A549 (cell line): ENCODE results near the gene SPNS2. TPM values are rescaled to one million over a fixed set of nuclear protein-coding genes. Genes with fewer than 3 reads are reported as not detected.

Experiments used
- ATAC-seq, 2 experiments: fragments of 200-7000 bp in 1 of 2; fragments of >200 bp in 1 of 2; cut with Nextera tagmentation in 1 of 2; cut with Tn5 transposase in 1 of 2; 3 replicates each; pipeline versions ENCODE4 v1.8.0 to v1.9.1; 2018 to 2020; ENCODE audit warnings: mild to moderate bottlenecking in 1 of 2, moderate library complexity in 1 of 2
- CTCF ChIA-PET: fragments of 300-600 bp; sonication (Branson Sonifier 250); formaldehyde crosslinking; extraction: SDS; loops from one replicate; lab custom pipeline; 2021; ENCODE audit warnings: antibody characterized with exemption, inconsistent platforms; lab: Yijun Ruan, JAX
- POLR2A ChIA-PET: fragments of 350-600 bp; formaldehyde crosslinking; extraction: SDS; loops from one replicate; lab custom pipeline; 2021; ENCODE audit warnings: antibody characterized with exemption, inconsistent platforms; lab: Yijun Ruan, JAX
- DNase-seq, 2 experiments: peaks; one replicate each; pipeline versions ENCODE4 v3.0.0 to v3.0.0-alpha.2; 2011 to 2016; ENCODE audit warnings: low read depth in 1 of 2, low spot score in 1 of 2
- FAIRE-seq: peaks from 2 replicates; lab custom pipeline; 2011; peaks lifted over from hg19 to GRCh38; lab: Jason Lieb, UNC
- H3K27ac ChIP-seq, 2 experiments: fragments of >200 bp; sonication (Bioruptor Twin); formaldehyde crosslinking; 3 replicates each; pipeline ENCODE4 v1.5.1; 2016 to 2017
- H3K4me1 ChIP-seq: fragments of >200 bp; sonication (Bioruptor Twin); formaldehyde crosslinking; 3 replicates; pipeline ENCODE4 v1.6.1; 2016
- H3K4me2 ChIP-seq: fragments of >200 bp; sonication (Bioruptor Twin); formaldehyde crosslinking; 3 replicates; pipeline ENCODE4 v1.6.1; 2016
- H3K4me3 ChIP-seq: fragments of >200 bp; sonication (Bioruptor Twin); formaldehyde crosslinking; 3 replicates; pipeline ENCODE4 v1.5.1; 2016
- H3K9me3 ChIP-seq: fragments of >200 bp; sonication (Bioruptor Twin); formaldehyde crosslinking; 3 replicates; pipeline ENCODE4 v1.6.1; 2016
- CBX2 ChIP-seq: fragments of 200-600 bp; sonication (generic); IDR thresholded peaks from 2 replicates; pipeline ENCODE4 v1.6.1; 2016; ENCODE audit warnings: low read depth, mild to moderate bottlenecking, borderline replicate concordance
- CHD2 ChIP-seq: fragments of 150-350 bp; IDR thresholded peaks from 2 replicates; pipeline ENCODE4 v1.6.1; 2014; ENCODE audit warnings: low read length; ENCODE audit not compliant: partially characterized antibody
- CHD4 ChIP-seq: fragments of 200-600 bp; sonication (generic); IDR thresholded peaks from 2 replicates; pipeline ENCODE4 v1.6.1; 2016; ENCODE audit warnings: antibody characterized with exemption, mild to moderate bottlenecking, borderline replicate concordance
- EHF ChIP-seq: fragments of 250-450 bp; sonication (Bioruptor Pico); IDR thresholded peaks from 2 replicates; pipeline ENCODE4 v1.5.0; 2020; ENCODE audit warnings: mild to moderate bottlenecking
- EP300 ChIP-seq, 2 experiments: fragments of >200 bp; sonication (Bioruptor Twin); formaldehyde crosslinking; IDR thresholded peaks; 2 replicates in 1 of 2; 3 replicates in 1 of 2; pipeline ENCODE4 v1.6.1; 2016 to 2017
- HOXB13 ChIP-seq: fragments of 250-450 bp; sonication (Bioruptor Pico); IDR thresholded peaks from 2 replicates; pipeline ENCODE4 v1.5.0; 2020; ENCODE audit warnings: low read depth, mild to moderate bottlenecking, moderate library complexity
- JUNB ChIP-seq: fragments of >200 bp; sonication (Bioruptor Twin); formaldehyde crosslinking; IDR thresholded peaks from 2 replicates; pipeline ENCODE4 v1.6.1; 2016
- KDM1A ChIP-seq: fragments of 200-600 bp; sonication (generic); IDR thresholded peaks from 2 replicates; pipeline ENCODE4 v1.6.1; 2016; ENCODE audit warnings: low read depth, mild to moderate bottlenecking
- KDM5A ChIP-seq: fragments of 200-600 bp; sonication (generic); IDR thresholded peaks from 2 replicates; pipeline ENCODE4 v1.6.1; 2016; ENCODE audit warnings: antibody characterized with exemption, mild to moderate bottlenecking
- NPAS2 ChIP-seq: fragments of 250-450 bp; sonication (Bioruptor Pico); IDR thresholded peaks from 2 replicates; pipeline ENCODE4 v1.8.0; 2022; ENCODE audit warnings: mild to moderate bottlenecking, moderate library complexity, borderline replicate concordance
- RFX5 ChIP-seq: fragments of 450-650 bp; IDR thresholded peaks from 2 replicates; pipeline ENCODE4 v1.7.1; 2014; ENCODE audit warnings: antibody characterized with exemption, mild to moderate bottlenecking, moderate library complexity
- SREBF2 ChIP-seq: fragments of 450-650 bp; IDR thresholded peaks from 2 replicates; pipeline ENCODE4 v1.6.1; 2014; ENCODE audit warnings: mild to moderate bottlenecking, moderate library complexity
- ZC3H11A ChIP-seq: fragments of 450-650 bp; IDR thresholded peaks from 2 replicates; pipeline ENCODE4 v1.6.1; 2014; ENCODE audit warnings: antibody characterized with exemption, mild to moderate bottlenecking
- WGBS: methylation state at CpG from one replicate; pipeline ENCODE4 v1.1.6; 2017; ENCODE audit errors: missing lambda C conversion rate; 5-methylcytosine and 5-hydroxymethylcytosine counted together
- polyA plus RNA-seq, 4 experiments: library from polyadenylated mRNA; depleted of rRNA in 3 of 4; stranded (reverse); fragments of >200 nt; fragmentation: RNase III in 1 of 4; extraction: RNeasy Plus Mini Kit Qiagen cat#74134 plus additional on column Dnase treatment in 1 of 4; gene quantifications; 2 replicates in 3 of 4; 3 replicates in 1 of 4; pipeline ENCODE4 v1.2.3, GENCODE V29; 2011 to 2017
- TF ChIP-seq, protein P1 (sequence below): fragments of 250-450 bp; sonication (Bioruptor Pico); IDR thresholded peaks from 2 replicates; pipeline ENCODE4 v1.5.0; 2021; ENCODE audit warnings: mild to moderate bottlenecking, moderate library complexity, borderline replicate concordance
- TF ChIP-seq, protein P2 (sequence below): fragments of 450-650 bp; IDR thresholded peaks from 2 replicates; pipeline ENCODE4 v1.6.1; 2014; ENCODE audit warnings: antibody characterized with exemption
- TF ChIP-seq, protein P3 (sequence below): IDR thresholded peaks from 2 replicates; pipeline ENCODE4 v1.6.1; 2012; ENCODE audit warnings: low read depth, borderline replicate concordance
- TF ChIP-seq, protein P4 (sequence below): fragments of 200-600 bp; sonication (generic); IDR thresholded peaks from 2 replicates; pipeline ENCODE4 v1.6.1; 2016; ENCODE audit warnings: antibody characterized with exemption, mild to moderate bottlenecking, moderate library complexity
- TF ChIP-seq, protein P5 (sequence below): fragments of 250-450 bp; sonication (Bioruptor Pico); IDR thresholded peaks from 2 replicates; pipeline ENCODE4 v1.5.0; 2020; ENCODE audit warnings: low read depth, mild to moderate bottlenecking, moderate library complexity

SPNS2 gene
- polyA plus RNA-seq, 2 of the 4 experiments (the other 2 are of a cell fraction), result 0.27 to 0.46 TPM

DNA sequence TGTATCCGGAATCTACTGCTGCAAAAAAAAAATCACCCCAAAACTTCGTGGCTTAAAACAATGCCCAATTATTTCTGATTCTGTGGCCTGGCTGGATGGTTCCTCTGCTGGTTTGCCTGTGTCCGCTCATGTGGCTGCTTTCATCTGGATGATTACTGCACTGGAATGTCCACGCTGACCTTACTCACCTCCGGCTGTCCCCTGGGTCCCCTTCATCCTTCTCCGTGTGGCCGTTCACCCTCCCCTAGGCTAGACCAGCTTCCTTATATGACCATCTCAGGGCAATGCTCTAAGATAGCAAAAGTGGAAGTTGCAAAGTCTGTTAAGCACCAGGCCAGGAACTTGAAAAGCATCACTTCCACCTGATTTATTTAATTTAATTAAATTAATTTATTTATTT is 31.4 kb upstream of the SPNS2 start:
- no peak overlapping the region for H3K4me2 ChIP-seq
- no peaks in the 10 kb centered on the region for H3K9me3 ChIP-seq
- ChIA-PET CTCF (interaction anchor here (2.0 kb wide), 1 partner anchor 46 kb away, joined by 6 read pairs; no protein-coding TSS in a partner anchor), POLR2A (no interaction called here)
- no peak for TF ChIP-seq CHD4
- TF ChIP-seq EP300 (IDR thresholded peaks at IDR 0.05), result no peak
- TF ChIP-seq NPAS2 (CRISPR knock-in tag), result no peak
- TF ChIP-seq KDM1A, result no peak
- TF ChIP-seq, protein P1, sequence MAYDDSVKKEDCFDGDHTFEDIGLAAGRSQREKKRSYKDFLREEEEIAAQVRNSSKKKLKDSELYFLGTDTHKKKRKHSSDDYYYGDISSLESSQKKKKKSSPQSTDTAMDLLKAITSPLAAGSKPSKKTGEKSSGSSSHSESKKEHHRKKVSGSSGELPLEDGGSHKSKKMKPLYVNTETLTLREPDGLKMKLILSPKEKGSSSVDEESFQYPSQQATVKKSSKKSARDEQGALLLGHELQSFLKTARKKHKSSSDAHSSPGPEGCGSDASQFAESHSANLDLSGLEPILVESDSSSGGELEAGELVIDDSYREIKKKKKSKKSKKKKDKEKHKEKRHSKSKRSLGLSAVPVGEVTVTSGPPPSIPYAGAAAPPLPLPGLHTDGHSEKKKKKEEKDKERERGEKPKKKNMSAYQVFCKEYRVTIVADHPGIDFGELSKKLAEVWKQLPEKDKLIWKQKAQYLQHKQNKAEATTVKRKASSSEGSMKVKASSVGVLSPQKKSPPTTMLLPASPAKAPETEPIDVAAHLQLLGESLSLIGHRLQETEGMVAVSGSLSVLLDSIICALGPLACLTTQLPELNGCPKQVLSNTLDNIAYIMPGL, result no peak
- no peak for TF ChIP-seq ZC3H11A
- TF ChIP-seq JUNB, result no peak
- TF ChIP-seq EHF (CRISPR knock-in tag), result no peak
- TF ChIP-seq CBX2, result no peak
- TF ChIP-seq, protein P2, sequence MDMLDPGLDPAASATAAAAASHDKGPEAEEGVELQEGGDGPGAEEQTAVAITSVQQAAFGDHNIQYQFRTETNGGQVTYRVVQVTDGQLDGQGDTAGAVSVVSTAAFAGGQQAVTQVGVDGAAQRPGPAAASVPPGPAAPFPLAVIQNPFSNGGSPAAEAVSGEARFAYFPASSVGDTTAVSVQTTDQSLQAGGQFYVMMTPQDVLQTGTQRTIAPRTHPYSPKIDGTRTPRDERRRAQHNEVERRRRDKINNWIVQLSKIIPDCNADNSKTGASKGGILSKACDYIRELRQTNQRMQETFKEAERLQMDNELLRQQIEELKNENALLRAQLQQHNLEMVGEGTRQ, result no peak
- no peak for TF ChIP-seq CHD2
- TF ChIP-seq, protein P3, sequence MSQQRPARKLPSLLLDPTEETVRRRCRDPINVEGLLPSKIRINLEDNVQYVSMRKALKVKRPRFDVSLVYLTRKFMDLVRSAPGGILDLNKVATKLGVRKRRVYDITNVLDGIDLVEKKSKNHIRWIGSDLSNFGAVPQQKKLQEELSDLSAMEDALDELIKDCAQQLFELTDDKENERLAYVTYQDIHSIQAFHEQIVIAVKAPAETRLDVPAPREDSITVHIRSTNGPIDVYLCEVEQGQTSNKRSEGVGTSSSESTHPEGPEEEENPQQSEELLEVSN, result no peak
- TF ChIP-seq, protein P4, sequence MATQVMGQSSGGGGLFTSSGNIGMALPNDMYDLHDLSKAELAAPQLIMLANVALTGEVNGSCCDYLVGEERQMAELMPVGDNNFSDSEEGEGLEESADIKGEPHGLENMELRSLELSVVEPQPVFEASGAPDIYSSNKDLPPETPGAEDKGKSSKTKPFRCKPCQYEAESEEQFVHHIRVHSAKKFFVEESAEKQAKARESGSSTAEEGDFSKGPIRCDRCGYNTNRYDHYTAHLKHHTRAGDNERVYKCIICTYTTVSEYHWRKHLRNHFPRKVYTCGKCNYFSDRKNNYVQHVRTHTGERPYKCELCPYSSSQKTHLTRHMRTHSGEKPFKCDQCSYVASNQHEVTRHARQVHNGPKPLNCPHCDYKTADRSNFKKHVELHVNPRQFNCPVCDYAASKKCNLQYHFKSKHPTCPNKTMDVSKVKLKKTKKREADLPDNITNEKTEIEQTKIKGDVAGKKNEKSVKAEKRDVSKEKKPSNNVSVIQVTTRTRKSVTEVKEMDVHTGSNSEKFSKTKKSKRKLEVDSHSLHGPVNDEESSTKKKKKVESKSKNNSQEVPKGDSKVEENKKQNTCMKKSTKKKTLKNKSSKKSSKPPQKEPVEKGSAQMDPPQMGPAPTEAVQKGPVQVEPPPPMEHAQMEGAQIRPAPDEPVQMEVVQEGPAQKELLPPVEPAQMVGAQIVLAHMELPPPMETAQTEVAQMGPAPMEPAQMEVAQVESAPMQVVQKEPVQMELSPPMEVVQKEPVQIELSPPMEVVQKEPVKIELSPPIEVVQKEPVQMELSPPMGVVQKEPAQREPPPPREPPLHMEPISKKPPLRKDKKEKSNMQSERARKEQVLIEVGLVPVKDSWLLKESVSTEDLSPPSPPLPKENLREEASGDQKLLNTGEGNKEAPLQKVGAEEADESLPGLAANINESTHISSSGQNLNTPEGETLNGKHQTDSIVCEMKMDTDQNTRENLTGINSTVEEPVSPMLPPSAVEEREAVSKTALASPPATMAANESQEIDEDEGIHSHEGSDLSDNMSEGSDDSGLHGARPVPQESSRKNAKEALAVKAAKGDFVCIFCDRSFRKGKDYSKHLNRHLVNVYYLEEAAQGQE, result no peak
- no peak for TF ChIP-seq HOXB13 (CRISPR knock-in tag)
- no peak for TF ChIP-seq SREBF2
- FAIRE-seq (no peak), DNase-seq (no peak), ATAC-seq (no peak)
- H3K27ac ChIP-seq, result no peak overlapping the region
- H3K4me1 ChIP-seq, result no peaks in the 10 kb centered on the region
- WGBS, result 63% methylated on average over 7 of the region's 7 CpGs
- no peak overlapping the region for H3K4me3 ChIP-seq

DNA sequence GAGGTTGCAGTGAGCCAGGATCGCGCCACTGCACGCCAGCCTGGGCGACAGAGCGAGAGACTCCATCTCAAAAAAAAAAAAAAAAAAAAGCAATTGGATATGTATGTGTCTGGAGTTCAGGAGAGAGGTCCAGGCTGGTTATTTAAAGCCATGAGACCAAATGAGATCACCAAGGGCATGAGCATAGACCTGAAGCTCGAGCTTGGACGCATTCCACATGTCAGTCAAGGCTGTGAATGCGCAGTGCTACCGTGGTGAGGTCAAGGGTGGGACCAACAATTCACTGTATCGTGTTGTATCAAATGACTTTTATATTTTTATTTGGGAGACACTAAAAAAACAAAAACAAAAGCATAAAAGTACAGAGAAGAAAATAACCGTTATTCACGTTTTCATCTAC is 29.1 kb upstream of the SPNS2 start:
- Histone ChIP-seq H3K4me2 (no peak overlapping the region), H3K27ac (no peak overlapping the region), H3K4me1 (no peaks in the 10 kb centered on the region), H3K4me3 (no peak overlapping the region), H3K9me3 (no peaks in the 10 kb centered on the region)
- POLR2A ChIA-PET, result no interaction called here
- ATAC-seq (no peak), FAIRE-seq (peak; percentile 13), DNase-seq (no peak)
- CTCF ChIA-PET, result interaction anchor here (1.0 to 1.8 kb wide), 4 partner anchors 12 to 29 kb away, joined by 3 to 4 read pairs (median 4); partner anchors contain the start of gene SPNS2
- TF ChIP-seq KDM5A (no peak), RFX5 (no peak)
- TF ChIP-seq, protein P5, sequence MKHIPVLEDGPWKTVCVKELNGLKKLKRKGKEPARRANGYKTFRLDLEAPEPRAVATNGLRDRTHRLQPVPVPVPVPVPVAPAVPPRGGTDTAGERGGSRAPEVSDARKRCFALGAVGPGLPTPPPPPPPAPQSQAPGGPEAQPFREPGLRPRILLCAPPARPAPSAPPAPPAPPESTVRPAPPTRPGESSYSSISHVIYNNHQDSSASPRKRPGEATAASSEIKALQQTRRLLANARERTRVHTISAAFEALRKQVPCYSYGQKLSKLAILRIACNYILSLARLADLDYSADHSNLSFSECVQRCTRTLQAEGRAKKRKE (CRISPR knock-in tag), result no peak
- WGBS, result 80% methylated on average over 12 of the region's 12 CpGs
